ENCODE data around the gene GPATCH3. TPM values are rescaled to one million over a fixed set of nuclear protein-coding genes. Genes with fewer than 3 reads are reported as not detected.

The GPATCH3 gene
- total and polyA plus RNA-seq, 2 of the 8 experiments (the other 6 are each of a cell fraction or from before 2014, with no cell fraction given): 7.9 to 17.4 TPM

- TF ChIP-seq KDM5A (IDR thresholded peaks at IDR 0.05; ENCODE audit: low read length) (peak; percentile 100), HDAC6 (IDR thresholded peaks at IDR 0.05; ENCODE audit: low read depth, low read length) (no peak), TEAD4 (IDR thresholded peaks at IDR 0.05; ENCODE audit: low read depth, low read length) (peak; percentile 30; the same call in 1 of the 2 replicates), ATF3 (IDR thresholded peaks at IDR 0.05; ENCODE audit: insufficient read depth, low read depth, low read length) (peak; percentile 27; the same call in 1 of the 2 replicates), CREB1 (IDR thresholded peaks at IDR 0.05) (no peak), RXRA (IDR thresholded peaks at IDR 0.05; ENCODE audit: insufficient read depth, low read depth, low read length) (no peak)
Observed at GRCh38 chr1:26900001-26900814, at the start of gene GPATCH3 (continued).

Measured in H1 (cell line).